WTC11 (cell line): Measurements from ENCODE around the gene DCUN1D3. TPM values are rescaled to one million over a fixed set of nuclear protein-coding genes. Genes with fewer than 3 reads are reported as not detected.

Experiments used
- ATAC-seq: fragments of 200-7000 bp; cut with Tn5 transposase; 2 replicates; pipeline ENCODE4 v1.10.0; 2021; ENCODE audit warnings: mild to moderate bottlenecking, moderate library complexity
- CTCF ChIA-PET: fragments of 300-600 bp; sonication (Branson Sonifier 250); formaldehyde crosslinking; loops from one replicate; lab custom pipeline; 2021; ENCODE audit warnings: antibody characterized with exemption; lab: Charles Lee
- POLR2A ChIA-PET: fragments of 350-600 bp; sonication (Branson Sonifier 250); formaldehyde crosslinking; loops from one replicate; lab custom pipeline; 2021; ENCODE audit warnings: antibody characterized with exemption; lab: Charles Lee
- DNase-seq: peaks from one replicate; pipeline ENCODE4 v3.0.0; 2021; ENCODE audit warnings: low spot score
- H3K27ac Mint-ChIP-seq: 2 replicates; pipeline ENCODE4 v1.8.0; 2021; ENCODE audit warnings: mixed read lengths
- H3K27me3 Mint-ChIP-seq: 2 replicates; pipeline ENCODE4 v1.8.0; 2021; ENCODE audit warnings: low read depth, mild to moderate bottlenecking, moderate library complexity, mixed read lengths
- H3K36me3 Mint-ChIP-seq: 2 replicates; pipeline ENCODE4 v1.8.0; 2021; ENCODE audit warnings: mixed read lengths
- H3K4me1 Mint-ChIP-seq: 2 replicates; pipeline ENCODE4 v1.8.0; 2022; ENCODE audit warnings: mixed read lengths
- H3K4me3 Mint-ChIP-seq: 2 replicates; pipeline ENCODE4 v1.8.0; 2021; ENCODE audit warnings: mild to moderate bottlenecking, moderate library complexity, mixed read lengths
- H3K9me3 Mint-ChIP-seq: 2 replicates; pipeline ENCODE4 v1.8.0; 2021; ENCODE audit warnings: mixed read lengths
- CREB1 ChIP-seq: sonication (generic); formaldehyde crosslinking; IDR thresholded peaks from 2 replicates; pipeline ENCODE4 v1.8.0; 2023; ENCODE audit warnings: mild to moderate bottlenecking, missing genetic modification reagents
- JUN ChIP-seq: sonication (generic); formaldehyde crosslinking; IDR thresholded peaks from 2 replicates; pipeline ENCODE4 v1.8.0; 2023; ENCODE audit warnings: mild to moderate bottlenecking, missing genetic modification reagents
- KAT7 ChIP-seq: sonication (generic); formaldehyde crosslinking; IDR thresholded peaks from 2 replicates; pipeline ENCODE4 v1.8.1; 2023; ENCODE audit warnings: missing genetic modification reagents, mild to moderate bottlenecking, borderline replicate concordance
- MYBL2 ChIP-seq: sonication (generic); formaldehyde crosslinking; IDR thresholded peaks from 2 replicates; pipeline ENCODE4 v1.8.1; 2023; ENCODE audit warnings: mild to moderate bottlenecking, moderate library complexity, missing genetic modification reagents
- NFYB ChIP-seq: sonication (generic); formaldehyde crosslinking; conservative IDR thresholded peaks from 2 replicates; pipeline ENCODE4 v1.8.0; 2022; ENCODE audit warnings: low read depth, missing genetic modification reagents
- OVOL2 ChIP-seq: fragments of 250-450 bp; sonication (Bioruptor Pico); IDR thresholded peaks from 2 replicates; pipeline ENCODE4 v1.9.0; 2021; ENCODE audit warnings: mild to moderate bottlenecking, borderline replicate concordance
- SP1 ChIP-seq: sonication (generic); formaldehyde crosslinking; conservative IDR thresholded peaks from 2 replicates; pipeline ENCODE4 v1.8.1; 2022; ENCODE audit warnings: missing genetic modification reagents
- ZNF232 ChIP-seq: sonication (generic); formaldehyde crosslinking; IDR thresholded peaks from 2 replicates; pipeline ENCODE4 v1.8.0; 2022; ENCODE audit warnings: mild to moderate bottlenecking, missing genetic modification reagents
- ZNF396 ChIP-seq: fragments of 250-450 bp; sonication (Bioruptor Pico); IDR thresholded peaks from 2 replicates; pipeline ENCODE4 v1.8.0; 2021; ENCODE audit warnings: mild to moderate bottlenecking, moderate library complexity, borderline replicate concordance
- total RNA-seq: library from RNA; stranded (reverse); gene quantifications from 3 replicates; pipeline ENCODE4 v1.2.3, GENCODE V29; 2021
- TF ChIP-seq, protein P1 (sequence below): sonication (generic); formaldehyde crosslinking; IDR thresholded peaks from 2 replicates; pipeline ENCODE4 v1.8.0; 2023; ENCODE audit warnings: missing genetic modification reagents, mild to moderate bottlenecking, borderline replicate concordance
- TF ChIP-seq, protein P2 (sequence below): sonication (generic); formaldehyde crosslinking; IDR thresholded peaks from 2 replicates; pipeline ENCODE4 v1.8.1; 2023; ENCODE audit warnings: mild to moderate bottlenecking, missing genetic modification reagents, borderline replicate concordance
- TF ChIP-seq, protein P3 (sequence below): fragments of 200-600 bp; IDR thresholded peaks from 2 replicates; pipeline ENCODE4 v1.8.0; 2022; ENCODE audit warnings: antibody characterized with exemption
- TF ChIP-seq, protein P4 (sequence below): sonication (generic); formaldehyde crosslinking; IDR thresholded peaks from 2 replicates; pipeline ENCODE4 v1.8.0; 2023; ENCODE audit warnings: missing genetic modification reagents
- TF ChIP-seq, protein P5 (sequence below): sonication (generic); formaldehyde crosslinking; conservative IDR thresholded peaks from 2 replicates; pipeline ENCODE4 v1.8.1; 2023; ENCODE audit warnings: mild to moderate bottlenecking, low read depth, missing genetic modification reagents, moderate library complexity
- TF ChIP-seq, protein P6 (sequence below): fragments of 250-450 bp; sonication (Bioruptor Pico); conservative IDR thresholded peaks from 2 replicates; pipeline ENCODE4 v1.9.0; 2021; ENCODE audit warnings: mild to moderate bottlenecking
- TF ChIP-seq, protein P7 (sequence below): sonication (generic); formaldehyde crosslinking; IDR thresholded peaks from 2 replicates; pipeline ENCODE4 v1.8.0; 2022; ENCODE audit warnings: mild to moderate bottlenecking, missing genetic modification reagents

The DCUN1D3 gene
- total RNA-seq, 1 experiment from 2014 or later, result 14.7 TPM

DNA sequence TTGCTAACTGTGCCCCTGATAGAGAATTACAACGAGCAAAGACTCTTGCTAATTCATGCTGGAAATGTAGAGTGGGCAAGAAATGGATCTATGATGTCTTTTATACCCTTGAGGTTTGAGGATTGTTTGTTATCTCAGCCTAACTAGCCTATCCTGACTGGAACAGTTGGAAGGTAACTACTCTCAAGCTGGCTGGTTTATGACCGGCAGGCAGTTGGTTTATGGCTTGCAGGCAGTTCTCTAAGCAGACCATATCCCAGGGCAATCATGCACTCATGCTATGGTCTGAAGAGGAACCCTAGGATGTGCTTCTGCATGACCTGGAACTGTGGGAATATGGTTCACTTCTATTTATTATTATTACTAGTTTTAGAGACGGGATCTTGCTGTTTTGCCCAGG lies 49.5 kb upstream of the DCUN1D3 start (continued):
- TF ChIP-seq, protein P1, sequence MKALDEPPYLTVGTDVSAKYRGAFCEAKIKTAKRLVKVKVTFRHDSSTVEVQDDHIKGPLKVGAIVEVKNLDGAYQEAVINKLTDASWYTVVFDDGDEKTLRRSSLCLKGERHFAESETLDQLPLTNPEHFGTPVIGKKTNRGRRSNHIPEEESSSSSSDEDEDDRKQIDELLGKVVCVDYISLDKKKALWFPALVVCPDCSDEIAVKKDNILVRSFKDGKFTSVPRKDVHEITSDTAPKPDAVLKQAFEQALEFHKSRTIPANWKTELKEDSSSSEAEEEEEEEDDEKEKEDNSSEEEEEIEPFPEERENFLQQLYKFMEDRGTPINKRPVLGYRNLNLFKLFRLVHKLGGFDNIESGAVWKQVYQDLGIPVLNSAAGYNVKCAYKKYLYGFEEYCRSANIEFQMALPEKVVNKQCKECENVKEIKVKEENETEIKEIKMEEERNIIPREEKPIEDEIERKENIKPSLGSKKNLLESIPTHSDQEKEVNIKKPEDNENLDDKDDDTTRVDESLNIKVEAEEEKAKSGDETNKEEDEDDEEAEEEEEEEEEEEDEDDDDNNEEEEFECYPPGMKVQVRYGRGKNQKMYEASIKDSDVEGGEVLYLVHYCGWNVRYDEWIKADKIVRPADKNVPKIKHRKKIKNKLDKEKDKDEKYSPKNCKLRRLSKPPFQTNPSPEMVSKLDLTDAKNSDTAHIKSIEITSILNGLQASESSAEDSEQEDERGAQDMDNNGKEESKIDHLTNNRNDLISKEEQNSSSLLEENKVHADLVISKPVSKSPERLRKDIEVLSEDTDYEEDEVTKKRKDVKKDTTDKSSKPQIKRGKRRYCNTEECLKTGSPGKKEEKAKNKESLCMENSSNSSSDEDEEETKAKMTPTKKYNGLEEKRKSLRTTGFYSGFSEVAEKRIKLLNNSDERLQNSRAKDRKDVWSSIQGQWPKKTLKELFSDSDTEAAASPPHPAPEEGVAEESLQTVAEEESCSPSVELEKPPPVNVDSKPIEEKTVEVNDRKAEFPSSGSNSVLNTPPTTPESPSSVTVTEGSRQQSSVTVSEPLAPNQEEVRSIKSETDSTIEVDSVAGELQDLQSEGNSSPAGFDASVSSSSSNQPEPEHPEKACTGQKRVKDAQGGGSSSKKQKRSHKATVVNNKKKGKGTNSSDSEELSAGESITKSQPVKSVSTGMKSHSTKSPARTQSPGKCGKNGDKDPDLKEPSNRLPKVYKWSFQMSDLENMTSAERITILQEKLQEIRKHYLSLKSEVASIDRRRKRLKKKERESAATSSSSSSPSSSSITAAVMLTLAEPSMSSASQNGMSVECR (CRISPR knock-in tag), result no peak
- TF ChIP-seq ZNF396 (CRISPR knock-in tag) (no peak), CREB1 (no peak)
- TF ChIP-seq, protein P2, sequence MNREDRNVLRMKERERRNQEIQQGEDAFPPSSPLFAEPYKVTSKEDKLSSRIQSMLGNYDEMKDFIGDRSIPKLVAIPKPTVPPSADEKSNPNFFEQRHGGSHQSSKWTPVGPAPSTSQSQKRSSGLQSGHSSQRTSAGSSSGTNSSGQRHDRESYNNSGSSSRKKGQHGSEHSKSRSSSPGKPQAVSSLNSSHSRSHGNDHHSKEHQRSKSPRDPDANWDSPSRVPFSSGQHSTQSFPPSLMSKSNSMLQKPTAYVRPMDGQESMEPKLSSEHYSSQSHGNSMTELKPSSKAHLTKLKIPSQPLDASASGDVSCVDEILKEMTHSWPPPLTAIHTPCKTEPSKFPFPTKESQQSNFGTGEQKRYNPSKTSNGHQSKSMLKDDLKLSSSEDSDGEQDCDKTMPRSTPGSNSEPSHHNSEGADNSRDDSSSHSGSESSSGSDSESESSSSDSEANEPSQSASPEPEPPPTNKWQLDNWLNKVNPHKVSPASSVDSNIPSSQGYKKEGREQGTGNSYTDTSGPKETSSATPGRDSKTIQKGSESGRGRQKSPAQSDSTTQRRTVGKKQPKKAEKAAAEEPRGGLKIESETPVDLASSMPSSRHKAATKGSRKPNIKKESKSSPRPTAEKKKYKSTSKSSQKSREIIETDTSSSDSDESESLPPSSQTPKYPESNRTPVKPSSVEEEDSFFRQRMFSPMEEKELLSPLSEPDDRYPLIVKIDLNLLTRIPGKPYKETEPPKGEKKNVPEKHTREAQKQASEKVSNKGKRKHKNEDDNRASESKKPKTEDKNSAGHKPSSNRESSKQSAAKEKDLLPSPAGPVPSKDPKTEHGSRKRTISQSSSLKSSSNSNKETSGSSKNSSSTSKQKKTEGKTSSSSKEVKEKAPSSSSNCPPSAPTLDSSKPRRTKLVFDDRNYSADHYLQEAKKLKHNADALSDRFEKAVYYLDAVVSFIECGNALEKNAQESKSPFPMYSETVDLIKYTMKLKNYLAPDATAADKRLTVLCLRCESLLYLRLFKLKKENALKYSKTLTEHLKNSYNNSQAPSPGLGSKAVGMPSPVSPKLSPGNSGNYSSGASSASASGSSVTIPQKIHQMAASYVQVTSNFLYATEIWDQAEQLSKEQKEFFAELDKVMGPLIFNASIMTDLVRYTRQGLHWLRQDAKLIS, result no peak

DNA sequence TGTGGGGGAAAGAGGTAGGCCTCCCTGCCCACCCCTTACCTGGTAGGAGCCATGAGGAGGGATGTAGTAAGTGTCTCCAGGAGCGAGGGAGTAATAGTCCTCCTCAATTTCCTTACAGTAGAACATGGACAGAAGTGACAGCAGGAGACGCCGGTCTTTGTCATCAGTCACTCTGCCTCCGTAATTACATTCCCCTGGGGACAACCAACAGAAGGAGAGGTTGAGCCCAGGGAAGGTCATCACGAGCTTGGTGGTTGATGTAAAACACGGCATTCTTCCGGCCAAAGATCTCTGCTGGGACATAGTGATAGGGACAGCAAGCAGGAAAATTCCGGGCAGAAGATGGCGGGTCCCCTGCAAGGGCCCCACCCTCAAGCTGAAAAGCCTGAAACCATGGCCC lies 48.3 kb upstream of the DCUN1D3 start:
- CTCF ChIA-PET, result interaction anchor here (2.3 kb wide), 1 partner anchor 52 kb away, joined by 10 read pairs; no protein-coding TSS in a partner anchor
- no peak for ATAC-seq
- no peak overlapping the region for H3K27ac Mint-ChIP-seq
- no peaks in the 10 kb centered on the region for H3K36me3 Mint-ChIP-seq
- no peak for DNase-seq
- no peak overlapping the region for H3K4me3 Mint-ChIP-seq
- no peak for TF ChIP-seq KAT7 (CRISPR knock-in tag)
- TF ChIP-seq MYBL2, result no peak
- no peak for TF ChIP-seq SP1
- TF ChIP-seq, protein P3, sequence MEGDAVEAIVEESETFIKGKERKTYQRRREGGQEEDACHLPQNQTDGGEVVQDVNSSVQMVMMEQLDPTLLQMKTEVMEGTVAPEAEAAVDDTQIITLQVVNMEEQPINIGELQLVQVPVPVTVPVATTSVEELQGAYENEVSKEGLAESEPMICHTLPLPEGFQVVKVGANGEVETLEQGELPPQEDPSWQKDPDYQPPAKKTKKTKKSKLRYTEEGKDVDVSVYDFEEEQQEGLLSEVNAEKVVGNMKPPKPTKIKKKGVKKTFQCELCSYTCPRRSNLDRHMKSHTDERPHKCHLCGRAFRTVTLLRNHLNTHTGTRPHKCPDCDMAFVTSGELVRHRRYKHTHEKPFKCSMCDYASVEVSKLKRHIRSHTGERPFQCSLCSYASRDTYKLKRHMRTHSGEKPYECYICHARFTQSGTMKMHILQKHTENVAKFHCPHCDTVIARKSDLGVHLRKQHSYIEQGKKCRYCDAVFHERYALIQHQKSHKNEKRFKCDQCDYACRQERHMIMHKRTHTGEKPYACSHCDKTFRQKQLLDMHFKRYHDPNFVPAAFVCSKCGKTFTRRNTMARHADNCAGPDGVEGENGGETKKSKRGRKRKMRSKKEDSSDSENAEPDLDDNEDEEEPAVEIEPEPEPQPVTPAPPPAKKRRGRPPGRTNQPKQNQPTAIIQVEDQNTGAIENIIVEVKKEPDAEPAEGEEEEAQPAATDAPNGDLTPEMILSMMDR, result no peak
- no peak for TF ChIP-seq OVOL2 (CRISPR knock-in tag)
- TF ChIP-seq ZNF232 (CRISPR knock-in tag), result no peak
- no peak for TF ChIP-seq NFYB (CRISPR knock-in tag)
- TF ChIP-seq, protein P4, sequence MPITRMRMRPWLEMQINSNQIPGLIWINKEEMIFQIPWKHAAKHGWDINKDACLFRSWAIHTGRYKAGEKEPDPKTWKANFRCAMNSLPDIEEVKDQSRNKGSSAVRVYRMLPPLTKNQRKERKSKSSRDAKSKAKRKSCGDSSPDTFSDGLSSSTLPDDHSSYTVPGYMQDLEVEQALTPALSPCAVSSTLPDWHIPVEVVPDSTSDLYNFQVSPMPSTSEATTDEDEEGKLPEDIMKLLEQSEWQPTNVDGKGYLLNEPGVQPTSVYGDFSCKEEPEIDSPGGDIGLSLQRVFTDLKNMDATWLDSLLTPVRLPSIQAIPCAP (CRISPR knock-in tag), result no peak
- TF ChIP-seq, protein P5, sequence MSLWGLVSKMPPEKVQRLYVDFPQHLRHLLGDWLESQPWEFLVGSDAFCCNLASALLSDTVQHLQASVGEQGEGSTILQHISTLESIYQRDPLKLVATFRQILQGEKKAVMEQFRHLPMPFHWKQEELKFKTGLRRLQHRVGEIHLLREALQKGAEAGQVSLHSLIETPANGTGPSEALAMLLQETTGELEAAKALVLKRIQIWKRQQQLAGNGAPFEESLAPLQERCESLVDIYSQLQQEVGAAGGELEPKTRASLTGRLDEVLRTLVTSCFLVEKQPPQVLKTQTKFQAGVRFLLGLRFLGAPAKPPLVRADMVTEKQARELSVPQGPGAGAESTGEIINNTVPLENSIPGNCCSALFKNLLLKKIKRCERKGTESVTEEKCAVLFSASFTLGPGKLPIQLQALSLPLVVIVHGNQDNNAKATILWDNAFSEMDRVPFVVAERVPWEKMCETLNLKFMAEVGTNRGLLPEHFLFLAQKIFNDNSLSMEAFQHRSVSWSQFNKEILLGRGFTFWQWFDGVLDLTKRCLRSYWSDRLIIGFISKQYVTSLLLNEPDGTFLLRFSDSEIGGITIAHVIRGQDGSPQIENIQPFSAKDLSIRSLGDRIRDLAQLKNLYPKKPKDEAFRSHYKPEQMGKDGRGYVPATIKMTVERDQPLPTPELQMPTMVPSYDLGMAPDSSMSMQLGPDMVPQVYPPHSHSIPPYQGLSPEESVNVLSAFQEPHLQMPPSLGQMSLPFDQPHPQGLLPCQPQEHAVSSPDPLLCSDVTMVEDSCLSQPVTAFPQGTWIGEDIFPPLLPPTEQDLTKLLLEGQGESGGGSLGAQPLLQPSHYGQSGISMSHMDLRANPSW (CRISPR knock-in tag), result no peak
- TF ChIP-seq ZNF396 (CRISPR knock-in tag), result no peak
- TF ChIP-seq JUN (CRISPR knock-in tag), result no peak
- TF ChIP-seq, protein P6, sequence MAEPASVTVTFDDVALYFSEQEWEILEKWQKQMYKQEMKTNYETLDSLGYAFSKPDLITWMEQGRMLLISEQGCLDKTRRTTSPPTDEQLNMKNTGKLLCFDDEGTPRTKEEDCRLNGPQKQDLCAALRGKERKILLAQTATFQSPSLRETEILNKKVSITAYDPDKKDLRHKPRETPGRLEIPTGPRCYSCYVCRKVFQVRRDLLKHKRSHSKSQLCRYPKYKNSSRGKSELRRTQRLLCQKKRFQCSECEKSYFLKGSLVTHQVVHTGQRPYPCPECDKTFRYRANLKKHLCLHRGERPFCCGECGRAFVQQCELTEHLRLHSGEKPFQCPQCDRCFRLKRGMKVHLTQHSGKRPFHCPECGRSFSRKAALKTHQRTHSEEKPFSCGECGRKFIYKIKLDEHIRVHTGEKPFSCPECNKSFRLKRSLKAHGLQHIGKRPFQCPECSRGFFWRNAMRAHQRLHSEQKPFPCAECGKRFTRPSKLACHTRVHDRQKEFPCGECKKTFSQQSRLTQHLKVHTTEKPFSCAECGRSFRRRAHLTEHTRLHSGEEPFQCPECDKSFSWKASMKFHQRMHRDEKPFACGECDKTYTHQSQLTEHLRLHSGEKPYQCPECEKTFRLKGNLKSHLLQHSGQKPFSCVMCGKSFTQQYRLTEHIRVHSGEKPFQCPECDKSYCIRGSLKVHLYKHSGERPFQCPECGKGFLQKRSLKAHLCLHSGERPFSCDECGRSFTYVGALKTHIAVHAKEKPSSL (CRISPR knock-in tag), result no peak
- TF ChIP-seq, protein P7, sequence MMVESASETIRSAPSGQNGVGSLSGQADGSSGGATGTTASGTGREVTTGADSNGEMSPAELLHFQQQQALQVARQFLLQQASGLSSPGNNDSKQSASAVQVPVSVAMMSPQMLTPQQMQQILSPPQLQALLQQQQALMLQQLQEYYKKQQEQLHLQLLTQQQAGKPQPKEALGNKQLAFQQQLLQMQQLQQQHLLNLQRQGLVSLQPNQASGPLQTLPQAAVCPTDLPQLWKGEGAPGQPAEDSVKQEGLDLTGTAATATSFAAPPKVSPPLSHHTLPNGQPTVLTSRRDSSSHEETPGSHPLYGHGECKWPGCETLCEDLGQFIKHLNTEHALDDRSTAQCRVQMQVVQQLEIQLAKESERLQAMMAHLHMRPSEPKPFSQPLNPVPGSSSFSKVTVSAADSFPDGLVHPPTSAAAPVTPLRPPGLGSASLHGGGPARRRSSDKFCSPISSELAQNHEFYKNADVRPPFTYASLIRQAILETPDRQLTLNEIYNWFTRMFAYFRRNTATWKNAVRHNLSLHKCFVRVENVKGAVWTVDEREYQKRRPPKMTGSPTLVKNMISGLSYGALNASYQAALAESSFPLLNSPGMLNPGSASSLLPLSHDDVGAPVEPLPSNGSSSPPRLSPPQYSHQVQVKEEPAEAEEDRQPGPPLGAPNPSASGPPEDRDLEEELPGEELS, result no peak
- H3K9me3 Mint-ChIP-seq, result no peaks in the 10 kb centered on the region
- POLR2A ChIA-PET, result interaction anchor here (0.7 kb wide), 1 partner anchor 152 kb away, joined by 5 read pairs; no protein-coding TSS in a partner anchor
- peaks cover 21% of the 10 kb centered on the region for H3K4me1 Mint-ChIP-seq
- H3K27me3 Mint-ChIP-seq, result no peaks in the 10 kb centered on the region
